ENCODE data around the gene ACVR1.

The ACVR1 gene

GRCh38 chr2:157901325-157901724 lies 25.2 kb upstream of the ACVR1 start:
- no peak overlapping the region for H3K4me3 ChIP-seq
- H3K27ac ChIP-seq = no peak overlapping the region
- no peak for TF ChIP-seq CTCF (IDR thresholded peaks at IDR 0.05)
- DNase-seq (ENCODE audit: low spot score) = no peak

GRCh38 chr2:157900684-157901083 lies 24.6 kb upstream of the ACVR1 start:
- TF ChIP-seq CTCF (IDR thresholded peaks at IDR 0.05) = no peak
- H3K4me3 ChIP-seq = no peak overlapping the region
- DNase-seq (ENCODE audit: low spot score) = no peak
- H3K27ac ChIP-seq = no peak overlapping the region

- no peak overlapping the region for H3K27ac ChIP-seq
These were observed 24.1 kb upstream of the ACVR1 start for GRCh38 chr2:157900203-157900602.

GRCh38 chr2:157899125-157899839 lies 23.2 kb upstream of the ACVR1 start:
- no peak for TF ChIP-seq CTCF (IDR thresholded peaks at IDR 0.05)
- DNase-seq (ENCODE audit: low spot score) = no peak
- no peak overlapping the region for H3K27ac ChIP-seq
- H3K4me3 ChIP-seq = no peak overlapping the region

More at GRCh38 chr2:157900203-157900602, 24.1 kb upstream of the ACVR1 start:
- H3K4me3 ChIP-seq = no peak overlapping the region
- no peak for DNase-seq (ENCODE audit: low spot score)
- TF ChIP-seq CTCF (IDR thresholded peaks at IDR 0.05) = no peak

- no peak overlapping the region for H3K4me3 ChIP-seq
- H3K27ac ChIP-seq = no peak overlapping the region
- TF ChIP-seq CTCF (IDR thresholded peaks at IDR 0.05) = no peak
- no peak for DNase-seq (ENCODE audit: low spot score)
These were observed 22.5 kb upstream of the ACVR1 start for GRCh38 chr2:157898591-157898996.

- no peak for TF ChIP-seq CTCF (IDR thresholded peaks at IDR 0.05)
- no peak overlapping the region for H3K27ac ChIP-seq
- no peak overlapping the region for H3K4me3 ChIP-seq
- no peak for DNase-seq (ENCODE audit: low spot score)
These were observed 21.2 kb upstream of the ACVR1 start for GRCh38 chr2:157897106-157897971.
